ENCODE data around the gene CCNL1. TPM values are rescaled to one million over a fixed set of nuclear protein-coding genes. Genes with fewer than 3 reads are reported as not detected.
A peak's percentile ranks its signal among the peaks of the same experiment; 100 is the strongest.
"Not testable (repeated sequence)": the region's sequence is repeated elsewhere in the genome, so short reads cannot be mapped to it uniquely, and the experiment has no call there.

The CCNL1 gene
- polyA plus RNA-seq, 1 donor (not counting 4 experiments of a cell fraction or from before 2014, with no cell fraction given) = 136 TPM

- Histone ChIP-seq H3K79me2 (ENCODE audit: control insufficient read depth, insufficient read depth, low read length) (peaks cover 18% of the 10 kb centered on the region), H3K27me3 (ENCODE audit: control insufficient read depth, extremely low read depth, insufficient read depth, low read length) (no peaks in the 10 kb centered on the region), H3K9me1 (ENCODE audit: control insufficient read depth, extremely low read depth, insufficient read depth, low read length) (no peaks in the 10 kb centered on the region), H3K36me3 (ENCODE audit: control insufficient read depth in 2 of 2, extremely low read depth in 1 of 2, insufficient read depth in 2 of 2, low read length in 2 of 2) (no peaks in the 10 kb centered on the region), H2AFZ (ENCODE audit: control insufficient read depth, low read length) (peak overlapping the region; percentile 94), H3K9me3 (ENCODE audit: control insufficient read depth, low read depth, low read length) (no peaks in the 10 kb centered on the region), H3K9ac (ENCODE audit: control insufficient read depth, extremely low read depth, insufficient read depth, low read length) (peak overlapping the region; percentile 93), H3K4me1 (ENCODE audit: control insufficient read depth, extremely low read depth, insufficient read depth, low read length) (peaks cover 11% of the 10 kb centered on the region), H3K4me3 (ENCODE audit: control insufficient read depth in 2 of 3, extremely low read depth in 1 of 3, insufficient read depth in 2 of 3, low read depth in 1 of 3, low read length in 3 of 3) (peak overlapping the region; percentile 65 to 97 (median 95)), H4K20me1 (ENCODE audit: control insufficient read depth, extremely low read depth, insufficient read depth, low read length) (no peaks in the 10 kb centered on the region), H3K4me2 (ENCODE audit: control insufficient read depth, extremely low read depth, insufficient read depth, low read depth, low read length) (peak overlapping the region; percentile 95), H3K27ac (ENCODE audit: control insufficient read depth, insufficient read depth, low read length) (peak overlapping the region; percentile 97)
- peak; percentile 90 for DNase-seq (ENCODE audit: low read depth, low spot score)
- no peak for TF ChIP-seq CTCF (optimal IDR thresholded peaks at IDR 0.05 in 1 of 3, IDR thresholded peaks at IDR 0.05 in 1 of 3, conservative IDR thresholded peaks at IDR 0.05 in 1 of 3; ENCODE audit: extremely low read depth in 1 of 3, insufficient read depth in 2 of 3, low read length in 3 of 3)
- dilution Hi-C loops (cut with MboI; ENCODE audit: extremely low pct_ligation_motif_present, low sequenced_read_pairs) = no loop called here
- FAIRE-seq = peak; percentile 82
These were observed 14.9 kb upstream of the CCNL1 start for GRCh38 chr3:157174649-157175498.

DNA sequence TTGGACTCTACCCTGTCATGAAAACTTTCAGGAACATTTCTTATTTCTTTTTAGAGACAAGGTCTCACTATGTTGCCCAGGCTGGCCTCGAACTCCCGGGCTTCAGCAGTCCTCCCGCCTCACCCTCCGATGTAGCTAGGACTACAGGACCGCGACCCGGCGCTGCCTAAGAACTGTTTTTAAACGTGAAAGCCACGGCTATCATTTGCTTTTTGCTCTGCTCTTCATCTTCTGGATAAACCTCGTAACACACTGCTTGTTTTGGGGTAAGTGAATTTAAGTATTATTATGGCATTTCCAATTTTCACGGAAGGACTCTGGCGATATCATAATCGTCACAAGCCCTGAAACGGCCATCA, 14.3 kb upstream of the CCNL1 start:
- FAIRE-seq (no peak), DNase-seq (ENCODE audit: low read depth, low spot score) (no peak)
- dilution Hi-C loops (cut with MboI; ENCODE audit: extremely low pct_ligation_motif_present, low sequenced_read_pairs) = no loop called here
- Histone ChIP-seq H3K9ac (ENCODE audit: control insufficient read depth, extremely low read depth, insufficient read depth, low read length) (peak overlapping the region; percentile 93), H4K20me1 (ENCODE audit: control insufficient read depth, extremely low read depth, insufficient read depth, low read length) (no peaks in the 10 kb centered on the region), H3K27ac (ENCODE audit: control insufficient read depth, insufficient read depth, low read length) (peak overlapping the region; percentile 96), H3K4me1 (ENCODE audit: control insufficient read depth, extremely low read depth, insufficient read depth, low read length) (peaks cover 11% of the 10 kb centered on the region), H3K4me3 (ENCODE audit: control insufficient read depth in 2 of 3, extremely low read depth in 1 of 3, insufficient read depth in 2 of 3, low read depth in 1 of 3, low read length in 3 of 3) (peak overlapping the region; percentile 65 to 85 (median 85)), H3K4me2 (ENCODE audit: control insufficient read depth, extremely low read depth, insufficient read depth, low read depth, low read length) (peak overlapping the region; percentile 95), H3K36me3 (ENCODE audit: control insufficient read depth in 2 of 2, extremely low read depth in 1 of 2, insufficient read depth in 2 of 2, low read length in 2 of 2) (no peaks in the 10 kb centered on the region), H2AFZ (ENCODE audit: control insufficient read depth, low read length) (peak overlapping the region; percentile 94), H3K79me2 (ENCODE audit: control insufficient read depth, insufficient read depth, low read length) (peaks cover 18% of the 10 kb centered on the region), H3K9me1 (ENCODE audit: control insufficient read depth, extremely low read depth, insufficient read depth, low read length) (no peaks in the 10 kb centered on the region), H3K27me3 (ENCODE audit: control insufficient read depth, extremely low read depth, insufficient read depth, low read length) (no peaks in the 10 kb centered on the region), H3K9me3 (ENCODE audit: control insufficient read depth, low read depth, low read length) (no peaks in the 10 kb centered on the region)
- TF ChIP-seq CTCF (optimal IDR thresholded peaks at IDR 0.05 in 1 of 3, IDR thresholded peaks at IDR 0.05 in 1 of 3, conservative IDR thresholded peaks at IDR 0.05 in 1 of 3; ENCODE audit: extremely low read depth in 1 of 3, insufficient read depth in 2 of 3, low read length in 3 of 3) (no peak), EZH2 (IDR thresholded peaks at IDR 0.05; ENCODE audit: low read length) (no peak)

DNA sequence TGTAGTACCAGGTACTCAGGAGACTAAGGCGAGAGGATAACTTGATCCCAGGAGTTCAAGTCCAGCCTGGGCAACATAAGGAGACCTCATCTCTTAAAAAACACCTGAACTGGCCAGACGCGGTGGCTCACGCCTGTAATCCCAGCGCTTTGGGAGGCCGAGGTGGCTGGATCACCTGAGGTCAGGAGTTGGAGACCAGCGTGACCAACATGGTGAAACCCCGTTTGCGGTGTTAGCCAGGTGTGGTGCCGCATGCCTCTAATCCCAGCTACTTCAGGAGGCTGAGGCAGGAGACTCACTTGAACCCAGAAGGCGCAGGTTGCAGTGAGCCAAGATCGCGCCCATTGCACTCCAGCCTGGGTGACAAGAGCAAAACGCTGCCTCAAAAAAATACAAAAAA, 13.4 kb upstream of the CCNL1 start:
- H3K9ac ChIP-seq (ENCODE audit: control insufficient read depth, extremely low read depth, insufficient read depth, low read length); H3K36me3 ChIP-seq (ENCODE audit: control insufficient read depth in 2 of 2, extremely low read depth in 1 of 2, insufficient read depth in 2 of 2, low read length in 2 of 2); H3K9me3 ChIP-seq (ENCODE audit: control insufficient read depth, low read depth, low read length); H3K27me3 ChIP-seq (ENCODE audit: control insufficient read depth, extremely low read depth, insufficient read depth, low read length); dilution Hi-C loops (cut with MboI; ENCODE audit: extremely low pct_ligation_motif_present, low sequenced_read_pairs); DNase-seq (ENCODE audit: low read depth, low spot score); H2AFZ ChIP-seq (ENCODE audit: control insufficient read depth, low read length); H3K27ac ChIP-seq (ENCODE audit: control insufficient read depth, insufficient read depth, low read length); FAIRE-seq; H3K4me3 ChIP-seq (ENCODE audit: control insufficient read depth in 2 of 3, extremely low read depth in 1 of 3, insufficient read depth in 2 of 3, low read depth in 1 of 3, low read length in 3 of 3); H4K20me1 ChIP-seq (ENCODE audit: control insufficient read depth, extremely low read depth, insufficient read depth, low read length); H3K9me1 ChIP-seq (ENCODE audit: control insufficient read depth, extremely low read depth, insufficient read depth, low read length); H3K4me2 ChIP-seq (ENCODE audit: control insufficient read depth, extremely low read depth, insufficient read depth, low read depth, low read length): not testable (repeated sequence)
- H3K4me1 ChIP-seq (ENCODE audit: control insufficient read depth, extremely low read depth, insufficient read depth, low read length) = peaks cover 11% of the 10 kb centered on the region
- peaks cover 18% of the 10 kb centered on the region for H3K79me2 ChIP-seq (ENCODE audit: control insufficient read depth, insufficient read depth, low read length)
